DND-41 (cell line): ENCODE data around the gene SKIC8.

Experiments
- CTCF ChIP-seq: IDR thresholded peaks from 2 replicates; pipeline ENCODE4 v1.5.1; 2012; ENCODE audit warnings: borderline replicate concordance, low read length, moderate library complexity, mild to moderate bottlenecking; ENCODE audit not compliant: poor library complexity, severe bottlenecking; ENCODE audit errors: extremely low read depth
- EZH2 ChIP-seq: IDR thresholded peaks from 3 replicates; pipeline ENCODE4 v1.6.1; 2012; ENCODE audit warnings: borderline replicate concordance, low read depth, mild to moderate bottlenecking, moderate library complexity, low read length, inconsistent platforms; ENCODE audit not compliant: severe bottlenecking

- no peak for TF ChIP-seq CTCF
- TF ChIP-seq EZH2 = no peak
Observed at GRCh38 chr15:78329625-78330024, 30.2 kb upstream of the SKIC8 start.
